ENCODE results near the gene TMEM150B. TPM values are rescaled to one million over a fixed set of nuclear protein-coding genes. Genes with fewer than 3 reads are reported as not detected.

Gene TMEM150B
- total and polyA plus RNA-seq, 2 donors (not counting 1 experiment from before 2014, with no cell fraction given) = 1.4 TPM; not detected in 1

DNA sequence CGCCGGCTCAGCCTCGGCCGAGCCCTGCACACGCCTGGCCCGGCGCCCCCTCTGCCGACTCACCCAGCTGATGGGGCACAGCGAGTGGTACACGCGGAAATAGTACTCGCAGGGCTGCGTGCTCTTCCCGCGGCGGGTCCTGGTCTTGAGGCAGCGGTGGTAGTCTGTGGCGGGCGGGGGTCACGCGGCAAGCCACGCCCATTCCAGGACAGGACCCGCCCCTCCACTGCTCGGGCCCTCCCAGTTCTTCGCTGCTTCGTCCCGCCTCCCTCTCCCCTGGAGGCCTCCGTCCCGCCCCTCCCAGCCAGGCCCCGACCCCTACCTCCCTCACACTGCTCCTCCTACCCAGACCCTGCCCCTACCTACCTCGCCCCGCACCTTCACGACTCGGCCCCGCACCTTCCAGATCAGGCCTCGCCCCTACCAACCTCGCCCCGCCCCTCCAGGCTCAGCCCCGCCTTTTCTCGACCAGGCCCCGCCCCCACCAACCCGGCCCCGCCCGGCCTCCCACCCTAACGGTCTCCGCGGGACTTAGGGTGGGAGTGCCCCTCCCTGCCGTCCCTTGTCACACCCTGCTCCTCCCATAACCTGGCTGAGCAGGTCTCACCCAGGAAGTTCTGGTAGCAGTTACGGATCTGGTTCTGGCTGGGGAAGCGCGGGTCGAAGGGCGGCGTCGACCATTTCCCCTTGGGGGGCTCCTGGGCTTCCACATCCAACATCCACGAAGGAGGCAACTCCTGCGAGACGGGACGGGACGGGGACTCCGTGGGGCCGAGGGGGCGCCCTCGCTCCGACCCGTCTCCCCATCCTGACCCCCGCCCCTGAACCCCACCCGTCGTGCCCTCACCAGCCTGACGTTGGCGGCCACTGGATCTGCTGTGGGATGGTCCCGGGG lies 28.9 kb upstream of the TMEM150B start:
- Mint-ChIP-seq H3K9me3 (ENCODE audit: insufficient read depth) (no peaks in the 10 kb centered on the region), H3K27ac (no peak overlapping the region), H3K27me3 (peaks cover 44% of the 10 kb centered on the region), H3K4me3 (peak overlapping the region; percentile 82), H3K4me1 (peaks cover 23% of the 10 kb centered on the region)
- intact Hi-C loops (cut with micrococcal nuclease) = loop anchor here (1.0 kb wide), 1 partner anchor 15 kb away; the partner anchor contains the start of gene KMT5C
- DNase-seq (peak; percentile 83), ATAC-seq (ENCODE audit: low read depth) (peak; percentile 89)
- H3K36me3 ChIP-seq (replicated peaks in 1 of 2; ENCODE audit: control extremely low read depth in 1 of 2, control insufficient read depth in 1 of 2, extremely low read depth in 1 of 2, insufficient read depth in 2 of 2, low read length in 1 of 2) = no peaks in the 10 kb centered on the region
- H3K27ac ChIP-seq (ENCODE audit: low read length in 2 of 2) = no peak overlapping the region
- H3K4me2 ChIP-seq (replicated peaks; ENCODE audit: low read depth, low read length, poor library complexity, severe bottlenecking) = peak overlapping the region; percentile 79
- H3K9ac ChIP-seq (ENCODE audit: low read length) = peak overlapping the region; percentile 45
- peaks cover 0 to 18% (median 0%) of the 10 kb centered on the region in 3 donors for H3K9me3 ChIP-seq (ENCODE audit: control extremely low read depth in 1 of 3, control insufficient read depth in 2 of 3, insufficient read depth in 1 of 3, low read length in 2 of 3)
- peak overlapping the region; percentile 73 for H2AFZ ChIP-seq (ENCODE audit: insufficient read depth, low read depth, low read length, poor library complexity, severe bottlenecking)
- POLR2A ChIA-PET = no interaction called here
- WGBS (ENCODE audit: insufficient coverage) = 3% methylated on average over 61 of the region's 72 CpGs
- peaks cover 23 to 29% of the 10 kb centered on the region in 2 donors for H3K4me1 ChIP-seq (ENCODE audit: control insufficient read depth in 2 of 2, insufficient read depth in 2 of 2, low read length in 2 of 2)
- CTCF ChIA-PET = interaction anchor here (0.9 kb wide), 1 partner anchor 213 kb away, joined by 4 read pairs; no protein-coding TSS in a partner anchor
- H4K20me1 ChIP-seq (ENCODE audit: control insufficient read depth, insufficient read depth, low read length, poor library complexity, severe bottlenecking) = no peaks in the 10 kb centered on the region
- no peak for TF ChIP-seq EZH2 (IDR thresholded peaks at IDR 0.05; ENCODE audit: borderline replicate concordance, insufficient read depth, low read depth, low read length, poor library complexity, severe bottlenecking)
- TF ChIP-seq CTCF (IDR thresholded peaks at IDR 0.05) = no peak
- peaks cover 0 to 60% (median 24%) of the 10 kb centered on the region in 4 experiments for H3K27me3 ChIP-seq (replicated peaks in 1 of 4; ENCODE audit: control extremely low read depth in 1 of 4, control insufficient read depth in 3 of 4, insufficient read depth in 4 of 4, low read length in 3 of 4)
- H3K4me3 ChIP-seq (ENCODE audit: control extremely low read depth in 1 of 5, extremely low read depth in 1 of 5, insufficient read depth in 1 of 5, low read depth in 2 of 5, low read length in 4 of 5) = peak overlapping the region; percentile 27 to 51 (median 33)
- no peaks in the 10 kb centered on the region for H3K79me2 ChIP-seq (ENCODE audit: control insufficient read depth, insufficient read depth, low read length)
